VCaP (cell line): ENCODE measurements around the gene SERPINA9.
"Not testable (repeated sequence)": the region's sequence is repeated elsewhere in the genome, so short reads cannot be mapped to it uniquely, and the experiment has no call there.

Experiments used
- H3K27ac ChIP-seq: fragments of 450-650 bp; 2 replicates; pipeline ENCODE4 v1.5.1; 2017
- TF ChIP-seq, protein P1 (sequence below): fragments of 450-650 bp; conservative IDR thresholded peaks from 2 replicates; pipeline ENCODE4 v1.5.1; 2017; ENCODE audit warnings: mild to moderate bottlenecking, moderate library complexity

The SERPINA9 gene

DNA sequence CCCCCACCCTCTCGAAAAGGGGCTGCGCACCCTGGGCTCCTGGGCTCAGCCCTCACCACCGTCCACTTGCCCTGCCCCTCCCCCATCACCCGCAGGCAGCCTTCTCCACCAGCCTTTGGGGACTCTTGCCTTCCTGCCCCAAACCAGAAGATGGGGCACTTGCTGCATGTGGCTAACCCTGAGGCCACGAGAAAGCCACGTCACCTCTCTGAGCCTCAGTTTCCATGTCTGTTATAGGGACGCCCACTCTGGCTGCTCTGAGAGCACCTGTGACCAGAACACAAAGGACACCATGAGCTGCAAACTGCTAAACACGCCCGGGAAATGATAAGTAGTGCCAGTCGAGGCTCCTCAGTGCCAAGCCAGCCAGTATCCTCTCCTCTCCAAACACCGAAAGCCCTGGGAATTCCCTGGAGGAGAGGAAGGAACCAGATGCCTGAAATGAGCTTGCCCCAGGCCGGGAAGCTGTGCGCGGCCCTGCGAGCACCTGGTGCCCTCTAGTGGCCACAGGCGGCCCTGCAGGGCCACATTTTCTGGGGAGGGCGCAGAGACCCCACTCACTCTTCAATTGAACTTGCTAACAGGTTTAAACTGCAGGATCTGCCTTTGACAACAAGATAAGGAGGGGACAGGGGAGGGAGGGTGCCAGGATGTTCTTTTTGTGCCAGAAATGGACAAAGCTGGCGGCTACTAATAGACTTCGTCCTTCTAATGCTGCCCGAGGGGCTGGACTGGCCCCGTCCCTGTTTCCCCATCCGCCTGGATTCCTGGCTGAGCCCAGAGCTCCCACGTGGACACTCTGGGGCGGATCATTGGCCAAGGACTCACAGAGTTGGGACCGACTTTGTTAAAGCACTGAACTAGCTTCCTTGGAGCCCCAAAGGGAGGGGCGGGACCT lies 10.2 kb upstream of the SERPINA9 start:
- peak overlapping the region; percentile 60 for H3K27ac ChIP-seq
- TF ChIP-seq, protein P1, sequence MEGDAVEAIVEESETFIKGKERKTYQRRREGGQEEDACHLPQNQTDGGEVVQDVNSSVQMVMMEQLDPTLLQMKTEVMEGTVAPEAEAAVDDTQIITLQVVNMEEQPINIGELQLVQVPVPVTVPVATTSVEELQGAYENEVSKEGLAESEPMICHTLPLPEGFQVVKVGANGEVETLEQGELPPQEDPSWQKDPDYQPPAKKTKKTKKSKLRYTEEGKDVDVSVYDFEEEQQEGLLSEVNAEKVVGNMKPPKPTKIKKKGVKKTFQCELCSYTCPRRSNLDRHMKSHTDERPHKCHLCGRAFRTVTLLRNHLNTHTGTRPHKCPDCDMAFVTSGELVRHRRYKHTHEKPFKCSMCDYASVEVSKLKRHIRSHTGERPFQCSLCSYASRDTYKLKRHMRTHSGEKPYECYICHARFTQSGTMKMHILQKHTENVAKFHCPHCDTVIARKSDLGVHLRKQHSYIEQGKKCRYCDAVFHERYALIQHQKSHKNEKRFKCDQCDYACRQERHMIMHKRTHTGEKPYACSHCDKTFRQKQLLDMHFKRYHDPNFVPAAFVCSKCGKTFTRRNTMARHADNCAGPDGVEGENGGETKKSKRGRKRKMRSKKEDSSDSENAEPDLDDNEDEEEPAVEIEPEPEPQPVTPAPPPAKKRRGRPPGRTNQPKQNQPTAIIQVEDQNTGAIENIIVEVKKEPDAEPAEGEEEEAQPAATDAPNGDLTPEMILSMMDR, result peak; percentile 99

DNA sequence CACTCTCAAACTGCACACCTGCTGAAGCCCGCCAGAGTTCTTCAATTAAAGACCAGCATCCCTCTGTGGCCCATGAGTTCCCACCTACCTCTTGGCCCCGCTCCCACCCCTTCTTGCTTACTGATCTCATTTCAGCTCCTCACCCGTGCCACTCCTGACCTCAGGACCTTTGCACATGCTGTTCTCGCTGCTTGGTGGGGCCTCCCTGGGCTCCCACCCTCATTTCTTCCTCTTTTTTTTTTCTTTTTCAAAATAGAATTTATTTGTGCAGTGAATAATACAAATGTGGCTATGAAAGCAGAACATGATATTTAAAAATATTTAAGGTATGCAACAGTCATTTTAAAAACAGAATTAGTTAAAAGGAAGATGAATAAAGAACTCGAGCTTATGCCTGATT lies 8.5 kb upstream of the SERPINA9 start:
- TF ChIP-seq, protein P1, result no peak
- no peak overlapping the region for H3K27ac ChIP-seq

DNA sequence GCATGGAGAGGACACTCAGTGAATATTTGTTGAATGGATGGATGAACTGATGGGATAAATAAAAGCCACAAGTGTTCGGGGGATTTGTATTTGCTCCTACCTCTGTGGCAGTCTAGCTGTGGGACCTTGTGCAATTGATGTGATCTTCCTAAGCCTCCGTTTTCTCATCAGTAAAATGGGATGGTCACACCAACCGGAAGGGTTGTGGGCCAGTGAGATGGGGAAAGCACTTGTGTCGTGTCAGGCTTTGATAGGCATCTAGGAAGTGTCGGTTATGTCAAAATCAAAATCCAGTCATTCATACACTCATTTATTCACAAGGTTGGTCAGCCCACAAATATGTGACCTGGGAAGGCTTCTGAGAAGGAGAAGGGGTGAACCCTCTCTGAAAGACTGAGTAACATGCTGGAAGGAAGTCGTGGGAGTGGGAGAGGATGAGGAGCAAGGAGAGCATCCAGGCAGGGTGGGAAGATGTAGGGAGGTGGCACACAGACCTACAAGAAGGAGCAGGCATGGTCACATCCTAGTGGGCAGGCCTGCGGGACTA lies 7.8 kb upstream of the SERPINA9 start:
- no peak overlapping the region for H3K27ac ChIP-seq
- TF ChIP-seq, protein P1, result no peak

DNA sequence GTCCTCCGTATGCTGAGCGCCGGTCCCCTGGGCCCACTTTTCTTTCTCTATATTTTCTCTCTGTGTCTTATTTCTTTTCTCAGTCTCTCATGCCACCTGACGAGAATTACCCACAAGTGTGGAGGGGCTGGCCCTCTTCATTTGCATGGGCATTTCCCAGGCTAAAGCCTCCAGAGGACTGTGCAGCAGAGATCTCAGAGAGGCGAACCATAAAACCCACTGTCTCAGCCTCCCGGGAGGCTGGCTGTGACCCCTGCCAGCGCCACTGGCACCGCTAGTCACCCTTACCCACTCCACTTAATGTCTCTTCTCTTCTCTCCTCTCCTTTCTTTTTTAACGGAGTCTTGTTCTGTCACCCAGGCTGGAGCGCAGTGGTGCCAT lies 7.1 kb upstream of the SERPINA9 start:
- TF ChIP-seq, protein P1, result no peak
- H3K27ac ChIP-seq, result no peak overlapping the region

DNA sequence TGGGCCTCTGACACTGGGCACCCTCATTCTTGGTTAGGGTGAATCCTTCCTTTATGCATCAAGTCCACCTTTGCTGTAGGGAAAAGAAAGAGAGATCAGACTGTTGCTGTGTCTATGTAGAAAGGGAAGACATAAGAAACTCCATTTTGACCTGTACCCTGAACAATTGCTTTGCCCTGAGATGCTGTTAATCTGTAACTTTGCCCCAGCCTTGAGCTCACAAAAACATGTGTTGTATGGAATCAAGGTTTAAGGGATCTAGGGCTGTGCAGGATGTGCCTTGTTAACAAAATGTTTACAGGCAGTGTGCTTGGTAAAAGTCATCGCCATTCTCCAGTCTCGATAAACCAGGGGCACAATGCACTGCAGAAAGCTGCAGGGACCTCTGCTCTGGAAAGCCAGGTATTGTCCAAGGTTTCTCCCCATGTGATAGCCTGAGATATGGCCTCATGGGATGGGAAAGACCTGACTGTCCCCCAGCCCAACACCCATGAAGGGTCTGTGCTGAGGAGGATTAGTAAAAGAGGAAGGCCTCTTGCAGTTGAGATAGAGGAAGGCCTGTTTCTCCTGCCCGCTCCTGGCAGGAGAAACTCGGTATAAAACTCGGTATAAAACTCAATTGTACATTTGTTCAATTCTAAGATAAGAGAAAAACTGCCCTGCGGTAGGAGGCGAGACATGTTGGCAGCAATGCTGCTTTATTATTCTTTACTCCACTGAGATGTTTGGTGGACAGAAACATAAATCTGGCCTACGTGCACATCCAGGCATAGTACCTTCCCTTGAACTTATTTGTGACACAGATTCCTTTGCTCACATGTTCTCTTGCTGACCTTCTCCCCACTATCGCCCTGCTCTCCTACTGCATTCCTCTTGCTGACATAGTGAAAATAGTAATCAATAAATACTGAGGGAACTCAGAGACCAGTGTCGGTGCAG lies 6.4 kb upstream of the SERPINA9 start:
- not testable (repeated sequence) for H3K27ac ChIP-seq

DNA sequence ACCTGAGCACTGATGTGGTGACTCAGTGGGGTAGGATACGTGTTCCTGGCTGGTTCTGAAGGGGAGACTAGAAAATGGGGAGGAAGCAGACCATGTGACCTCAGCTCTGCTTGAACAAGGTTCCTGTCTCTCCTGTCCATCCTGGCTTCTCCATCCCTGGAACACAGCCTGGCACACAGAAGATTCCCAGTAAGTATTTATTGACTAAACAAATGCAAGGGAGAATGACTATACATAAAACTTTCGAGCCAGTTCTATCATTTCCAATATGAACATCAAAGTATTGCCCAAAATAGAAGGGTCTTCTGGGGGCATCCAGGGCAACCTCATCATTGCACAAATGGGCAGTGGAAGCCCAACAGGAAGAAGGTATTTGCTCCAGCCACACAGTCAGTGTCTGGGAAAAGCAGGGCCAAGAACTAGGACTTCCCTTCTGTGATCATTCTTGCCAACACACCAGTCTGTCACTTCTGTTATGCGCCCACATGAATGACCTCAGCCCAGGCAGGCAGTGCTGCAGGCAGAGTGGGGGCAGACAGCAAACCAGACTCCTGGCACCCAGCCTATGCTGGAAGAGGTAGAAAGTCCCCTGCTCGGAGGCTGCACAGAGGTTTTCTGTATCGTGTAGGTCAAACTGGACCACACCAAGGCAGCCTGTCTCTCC lies 5.6 kb upstream of the SERPINA9 start:
- TF ChIP-seq, protein P1, result no peak
- H3K27ac ChIP-seq, result no peak overlapping the region

DNA sequence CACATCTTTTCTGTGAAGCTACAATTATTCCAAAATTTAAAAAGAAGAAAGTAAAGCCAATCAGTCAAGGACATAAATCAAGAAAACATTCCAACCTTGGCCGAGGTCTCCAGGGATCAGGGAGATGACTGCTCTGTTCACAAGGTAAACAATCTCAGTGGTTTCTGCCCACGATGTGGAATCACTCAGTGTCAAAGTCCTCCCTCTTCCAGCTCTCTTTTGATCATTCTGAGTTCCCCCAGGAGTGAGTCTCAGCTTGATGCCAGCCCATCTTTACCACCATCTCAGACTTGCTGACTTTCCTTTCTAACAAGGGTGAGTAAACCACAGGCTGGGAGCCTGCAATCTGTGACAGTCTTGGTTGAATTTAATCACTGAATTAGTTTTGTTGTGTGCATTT lies 4.8 kb upstream of the SERPINA9 start:
- no peak overlapping the region for H3K27ac ChIP-seq
- TF ChIP-seq, protein P1, result no peak
